Myometrial cell (primary cell): Measurements from ENCODE around the gene TMEM236. TPM values are rescaled to one million over a fixed set of nuclear protein-coding genes. Genes with fewer than 3 reads are reported as not detected.

Source experiments
- total RNA-seq: library from RNA; depleted of rRNA; stranded (reverse); fragments of >200 nt; gene quantifications from 2 replicates; pipeline ENCODE4 v1.2.3, GENCODE V29; 2015

Gene TMEM236, protein sequence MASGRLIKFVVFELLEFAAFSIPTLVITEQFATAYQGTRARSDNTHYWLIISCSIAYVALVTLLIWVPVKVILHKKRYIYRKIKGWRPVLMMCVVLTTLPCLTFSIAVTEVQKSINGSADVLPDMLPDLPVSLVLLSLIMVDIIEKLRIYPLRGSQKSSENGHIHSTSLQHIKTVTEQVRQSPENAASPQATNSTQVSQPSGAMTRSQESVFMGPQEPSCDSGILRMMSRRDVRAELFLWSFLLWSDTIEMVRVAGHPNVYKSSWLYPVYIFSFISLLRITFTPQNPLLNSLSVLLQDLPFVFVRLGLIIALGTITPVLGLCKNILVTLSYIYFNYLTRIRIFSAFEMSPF
- total RNA-seq: not detected in 2 replicates

DNA sequence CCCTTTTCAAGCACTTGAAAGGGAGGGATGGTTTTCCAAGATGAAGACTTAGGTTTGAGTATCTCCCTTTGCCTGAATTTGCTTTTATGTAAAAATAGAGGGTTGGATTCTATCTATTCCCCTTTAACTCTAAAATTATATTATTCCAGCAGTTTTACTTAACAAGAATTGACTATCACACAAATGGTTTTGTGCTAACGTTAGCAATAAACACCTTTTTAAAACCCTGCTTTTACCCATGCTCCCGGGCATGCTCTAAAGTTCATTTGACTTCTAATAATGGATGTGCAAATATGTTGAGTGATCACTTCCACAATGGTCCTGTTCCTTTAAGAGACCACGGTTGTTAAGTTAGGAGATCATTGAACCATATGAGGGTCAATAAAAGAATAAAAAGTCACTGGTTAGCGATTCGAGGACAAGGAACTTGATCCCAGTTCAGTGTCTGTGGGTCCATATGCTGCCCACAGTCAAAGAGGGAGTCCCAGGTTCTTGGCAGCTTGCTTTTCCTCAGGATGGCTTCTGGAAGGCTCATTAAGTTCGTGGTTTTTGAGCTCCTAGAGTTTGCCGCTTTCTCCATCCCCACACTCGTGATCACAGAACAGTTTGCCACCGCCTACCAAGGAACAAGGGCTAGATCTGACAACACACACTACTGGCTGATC is at the start of gene TMEM236:
Gene TMEM236 (plus strand): TSS at position 421 of the 665 bp plus-strand sequence. CDS start 95 bp downstream, at position 516.

DNA sequence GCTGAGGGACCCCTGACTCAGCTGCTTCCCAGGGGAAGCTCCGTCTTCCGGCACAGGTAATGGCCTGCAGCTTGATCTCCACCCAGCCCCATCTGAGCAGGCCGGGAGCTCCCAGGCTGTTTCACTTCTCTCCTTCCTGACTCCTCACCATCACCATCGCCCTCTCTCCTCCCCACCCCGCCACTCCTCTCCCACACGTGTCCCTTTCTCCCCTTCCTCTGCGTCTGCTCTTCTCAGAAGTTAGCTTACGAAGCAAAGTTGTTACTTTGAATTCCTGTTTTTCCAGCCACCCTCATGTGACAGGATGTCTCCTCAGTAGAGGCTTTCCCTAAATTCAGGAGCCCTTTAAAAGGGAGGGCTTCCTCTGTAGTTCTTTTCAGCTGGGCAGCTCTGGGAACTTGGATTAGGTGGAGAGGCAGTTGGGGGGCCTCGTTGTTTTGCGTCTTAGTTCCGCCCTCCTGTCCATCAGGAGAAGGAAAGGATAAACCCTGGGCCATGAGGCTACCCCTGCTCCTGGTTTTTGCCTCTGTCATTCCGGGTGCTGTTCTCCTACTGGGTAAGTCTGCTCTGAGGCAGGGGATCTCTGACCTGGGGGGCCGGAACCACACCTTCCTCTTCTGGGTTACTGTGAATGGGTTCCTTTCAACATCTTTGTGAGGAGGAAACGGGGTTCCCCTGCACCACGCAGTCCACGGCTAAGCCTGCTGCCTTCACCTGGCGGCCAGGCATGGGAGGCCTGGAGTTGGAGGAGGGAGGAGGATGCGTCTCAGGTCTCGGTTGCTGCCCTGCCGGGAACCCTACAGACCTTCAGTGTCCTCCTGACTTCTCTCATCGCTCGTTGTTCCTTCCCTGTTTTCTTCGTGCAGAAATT is 57.2 kb downstream of the TMEM236 start, which contains the start of gene MRC1:
Gene MRC1 (plus strand): TSS at position 378 of the 871 bp plus-strand sequence. CDS start 118 bp downstream, at position 496.

Other genes starting within 250 kb of the TMEM236 start
- gene HACD1, start 134.8 kb upstream of the TMEM236 start, total RNA-seq: 18.6 and 24.2 TPM in 2 replicates
- gene STAM, start 108.0 kb upstream of the TMEM236 start, total RNA-seq: 15.3 and 20.7 TPM in 2 replicates
- gene MRC1, start 57.1 kb downstream of the TMEM236 start, total RNA-seq: not detected in 2 replicates
- gene SLC39A12, start 199.7 kb downstream of the TMEM236 start, total RNA-seq: not detected in 2 replicates